A549 (cell line): ENCODE data around the gene POLR2I.

ENCODE experiments used
- CEBPB ChIP-seq, 2 experiments: fragments of >200 bp in 1 of 2; sonication (Bioruptor Twin) in 1 of 2; formaldehyde crosslinking in 1 of 2; IDR thresholded peaks; 2 replicates each; pipeline ENCODE4 v1.6.1; 2012 to 2016
- CHD2 ChIP-seq: fragments of 150-350 bp; IDR thresholded peaks from 2 replicates; pipeline ENCODE4 v1.6.1; 2014; ENCODE audit warnings: low read length; ENCODE audit not compliant: partially characterized antibody
- EP300 ChIP-seq, 2 experiments: fragments of >200 bp; sonication (Bioruptor Twin); formaldehyde crosslinking; IDR thresholded peaks; 2 replicates in 1 of 2; 3 replicates in 1 of 2; pipeline ENCODE4 v1.6.1; 2016 to 2017
- JUN ChIP-seq, 2 experiments: fragments of >200 bp; sonication (Bioruptor Twin); formaldehyde crosslinking; IDR thresholded peaks; 2 replicates in 1 of 2; 3 replicates in 1 of 2; pipeline ENCODE4 v1.6.1; 2016 to 2017
- POLR2A ChIP-seq: IDR thresholded peaks from 2 replicates; pipeline ENCODE4 v1.6.1; 2012; ENCODE audit warnings: mild to moderate bottlenecking, low read length
- TF ChIP-seq, protein P1 (sequence below): fragments of >200 bp; sonication (Bioruptor Twin); formaldehyde crosslinking; IDR thresholded peaks from 3 replicates; pipeline ENCODE4 v1.5.1; 2016

DNA sequence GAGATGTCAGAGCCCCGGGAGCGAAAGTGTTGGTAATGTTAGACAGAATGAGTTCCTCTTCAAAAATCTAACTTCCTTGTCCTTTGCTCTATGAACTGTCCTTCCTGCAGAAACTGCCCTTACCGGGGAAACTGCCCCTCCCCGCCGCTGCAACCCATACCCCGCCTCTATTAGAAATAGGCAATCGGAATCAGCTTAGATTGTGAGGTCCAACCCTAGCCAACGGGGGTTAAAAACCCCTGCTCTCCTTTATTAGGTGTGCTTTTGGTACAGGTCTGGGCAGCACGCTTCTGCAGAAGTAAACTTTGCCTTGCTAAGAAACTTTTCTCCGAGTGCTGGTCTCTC lies 13.7 kb upstream of the POLR2I start:
- TF ChIP-seq, protein P1, sequence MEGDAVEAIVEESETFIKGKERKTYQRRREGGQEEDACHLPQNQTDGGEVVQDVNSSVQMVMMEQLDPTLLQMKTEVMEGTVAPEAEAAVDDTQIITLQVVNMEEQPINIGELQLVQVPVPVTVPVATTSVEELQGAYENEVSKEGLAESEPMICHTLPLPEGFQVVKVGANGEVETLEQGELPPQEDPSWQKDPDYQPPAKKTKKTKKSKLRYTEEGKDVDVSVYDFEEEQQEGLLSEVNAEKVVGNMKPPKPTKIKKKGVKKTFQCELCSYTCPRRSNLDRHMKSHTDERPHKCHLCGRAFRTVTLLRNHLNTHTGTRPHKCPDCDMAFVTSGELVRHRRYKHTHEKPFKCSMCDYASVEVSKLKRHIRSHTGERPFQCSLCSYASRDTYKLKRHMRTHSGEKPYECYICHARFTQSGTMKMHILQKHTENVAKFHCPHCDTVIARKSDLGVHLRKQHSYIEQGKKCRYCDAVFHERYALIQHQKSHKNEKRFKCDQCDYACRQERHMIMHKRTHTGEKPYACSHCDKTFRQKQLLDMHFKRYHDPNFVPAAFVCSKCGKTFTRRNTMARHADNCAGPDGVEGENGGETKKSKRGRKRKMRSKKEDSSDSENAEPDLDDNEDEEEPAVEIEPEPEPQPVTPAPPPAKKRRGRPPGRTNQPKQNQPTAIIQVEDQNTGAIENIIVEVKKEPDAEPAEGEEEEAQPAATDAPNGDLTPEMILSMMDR = no peak
- TF ChIP-seq POLR2A = no peak
- no peak for TF ChIP-seq JUN (IDR thresholded peaks at IDR 0.05)
- no peak for TF ChIP-seq CHD2
- no peak for TF ChIP-seq EP300 (IDR thresholded peaks at IDR 0.05)
- no peak for TF ChIP-seq CEBPB (IDR thresholded peaks at IDR 0.05)
